Measurements from ENCODE around the gene DEPDC7. TPM values are rescaled to one million over a fixed set of nuclear protein-coding genes. Genes with fewer than 3 reads are reported as not detected.

Gene DEPDC7
- total RNA-seq, 5 donors from 2014 or later (not counting 1 experiment from before 2014, with no cell fraction given): 2.1 to 5.3 (median 2.5) TPM

DNA sequence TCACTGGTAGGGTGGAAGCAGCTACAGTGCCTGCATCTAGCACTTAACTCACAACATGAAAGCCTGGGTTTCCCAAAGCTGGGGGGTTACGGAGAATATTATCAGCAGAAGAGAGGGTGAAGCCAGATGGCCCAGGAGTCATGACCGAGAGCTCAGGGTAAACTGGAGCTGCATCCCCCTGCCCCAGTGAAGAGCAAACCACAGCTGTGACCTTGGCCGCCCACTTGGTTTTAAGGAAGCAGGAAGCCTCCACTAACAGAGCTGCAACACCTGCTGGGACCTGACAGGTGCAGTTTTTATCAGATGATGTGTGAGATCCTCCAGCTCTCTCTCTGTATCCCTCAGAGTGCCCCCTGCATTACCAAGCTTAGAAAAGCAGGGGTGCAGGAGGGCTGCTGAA is 44.6 kb downstream of the DEPDC7 start:
- Mint-ChIP-seq H3K27me3 (no peaks in the 10 kb centered on the region), H3K27ac (peak overlapping the region; percentile 48 to 62), H3K36me3 (peaks cover 36% of the 10 kb centered on the region), H3K9me3 (no peaks in the 10 kb centered on the region), H3K4me3 (no peak overlapping the region), H3K4me1 (peaks cover 21 to 39% (median 30%) of the 10 kb centered on the region in 3 donors)
- ATAC-seq (replicated peaks in 1 of 4): no peak
- CTCF ChIA-PET: interaction anchor here (1.0 to 1.3 kb wide), 3 partner anchors 9 to 101 kb away, joined by 3 read pairs; no protein-coding TSS in a partner anchor
- no peaks in the 10 kb centered on the region for H3K9me3 ChIP-seq
- DNase-seq: no peak
- 83% methylated on average over 3 of the region's 3 CpGs for WGBS (ENCODE audit: insufficient coverage)
- H3K4me3 ChIP-seq (ENCODE audit: control insufficient read depth in 1 of 2, extremely low read depth in 1 of 2, low read length in 1 of 2): no peak overlapping the region
- no peak overlapping the region for H3K27ac ChIP-seq (ENCODE audit: low read length)
- H3K27me3 ChIP-seq (replicated peaks in 1 of 2; ENCODE audit: control insufficient read depth in 2 of 2, extremely low read depth in 1 of 2, insufficient read depth in 2 of 2, low read length in 1 of 2): no peaks in the 10 kb centered on the region
- POLR2A ChIA-PET: no interaction called here
- H3K36me3 ChIP-seq (ENCODE audit: control insufficient read depth in 2 of 2, extremely low read depth in 1 of 2, insufficient read depth in 1 of 2, low read length in 1 of 2): peaks cover 6 to 33% of the 10 kb centered on the region in 2 donors
- H3K4me1 ChIP-seq (ENCODE audit: control insufficient read depth in 1 of 2, extremely low read depth in 1 of 2, insufficient read depth in 2 of 2, low read length in 2 of 2): peaks cover 12 to 15% of the 10 kb centered on the region in 2 experiments

DNA sequence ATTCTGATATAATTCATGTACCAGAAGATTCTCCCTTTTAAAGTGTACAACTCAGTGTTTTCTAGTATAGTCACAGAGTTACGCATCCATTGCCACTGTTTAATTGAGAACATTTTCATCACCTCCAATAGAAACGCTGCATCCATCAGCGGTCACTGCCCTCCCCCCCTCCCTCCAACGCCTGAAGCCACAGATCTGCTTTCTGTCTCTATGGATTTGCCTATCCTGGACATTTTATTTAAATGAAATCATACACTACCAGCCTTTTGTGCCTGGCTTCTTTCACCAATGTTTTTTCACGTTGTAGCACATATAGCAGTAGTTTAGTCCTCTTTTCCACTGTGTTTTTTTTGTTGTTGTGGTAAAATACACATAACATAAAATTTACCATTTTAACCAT is 46.5 kb downstream of the DEPDC7 start:
- Mint-ChIP-seq H3K36me3 (peaks cover 45% of the 10 kb centered on the region), H3K4me3 (no peak overlapping the region), H3K27ac (peak overlapping the region in 1 of 2 donors; percentile 75), H3K27me3 (no peaks in the 10 kb centered on the region), H3K4me1 (peaks cover 25 to 45% (median 34%) of the 10 kb centered on the region in 3 donors), H3K9me3 (no peaks in the 10 kb centered on the region)
- no peak for ATAC-seq (replicated peaks in 1 of 4)
- ChIA-PET POLR2A (no interaction called here), CTCF (interaction anchor here (0.6 to 1.4 kb wide), 4 partner anchors 101 to 468 kb away, joined by 3 to 5 read pairs (median 4); no protein-coding TSS in a partner anchor)
- H3K4me3 ChIP-seq (ENCODE audit: control insufficient read depth in 1 of 2, extremely low read depth in 1 of 2, low read length in 1 of 2): no peak overlapping the region
- no peaks in the 10 kb centered on the region for H3K9me3 ChIP-seq
- peaks cover 12 to 18% of the 10 kb centered on the region in 2 experiments for H3K4me1 ChIP-seq (ENCODE audit: control insufficient read depth in 1 of 2, extremely low read depth in 1 of 2, insufficient read depth in 2 of 2, low read length in 2 of 2)
- no peaks in the 10 kb centered on the region for H3K27me3 ChIP-seq (replicated peaks in 1 of 2; ENCODE audit: control insufficient read depth in 2 of 2, extremely low read depth in 1 of 2, insufficient read depth in 2 of 2, low read length in 1 of 2)
- peaks cover 6 to 42% of the 10 kb centered on the region in 2 donors for H3K36me3 ChIP-seq (ENCODE audit: control insufficient read depth in 2 of 2, extremely low read depth in 1 of 2, insufficient read depth in 1 of 2, low read length in 1 of 2)
- 96% methylated on average over 4 of the region's 5 CpGs for WGBS (ENCODE audit: insufficient coverage)
- DNase-seq: no peak
- H3K27ac ChIP-seq (ENCODE audit: low read length): no peak overlapping the region

DNA sequence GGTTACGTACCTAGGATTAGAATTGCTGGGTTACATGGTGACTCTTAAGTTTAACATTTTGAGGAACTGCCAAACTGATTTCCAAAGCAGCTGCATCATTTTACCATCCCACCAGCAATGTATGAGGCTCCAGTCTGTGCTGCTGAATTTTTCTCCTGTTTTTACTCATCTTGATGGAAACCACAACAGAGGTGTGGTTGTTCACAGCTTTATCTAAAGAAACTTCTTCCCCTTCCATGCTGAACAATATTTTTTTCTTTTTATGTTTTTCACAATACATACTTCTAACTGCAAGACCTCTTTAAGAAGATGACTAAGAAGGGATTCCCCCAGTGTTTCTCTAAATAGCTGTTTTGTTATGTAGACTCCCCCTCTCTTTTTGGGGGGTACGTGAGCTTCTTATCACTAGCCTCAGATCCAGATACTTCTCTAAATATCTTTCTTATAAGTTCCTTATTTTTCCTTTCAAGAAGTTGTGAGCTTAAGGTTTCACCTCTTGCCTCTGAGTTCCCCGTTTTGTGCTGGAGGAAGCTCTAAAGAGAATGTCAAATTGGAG is 47.7 kb downstream of the DEPDC7 start:
- H3K9me3 Mint-ChIP-seq: no peaks in the 10 kb centered on the region
- peaks cover 25 to 45% (median 34%) of the 10 kb centered on the region in 3 donors for H3K4me1 Mint-ChIP-seq
- DNase-seq (peak in 1 of 35 experiments; percentile 9), ATAC-seq (replicated peaks in 1 of 4) (peak in 3 of 4 experiments; percentile 31 to 46 (median 33))
- no CpG with 5 or more reads among the region's 3 CpGs for WGBS (ENCODE audit: insufficient coverage)
- peaks cover 41% of the 10 kb centered on the region for H3K36me3 Mint-ChIP-seq
- H3K27ac Mint-ChIP-seq: peak overlapping the region; percentile 44 to 75
- no peaks in the 10 kb centered on the region for H3K9me3 ChIP-seq
- H3K27me3 Mint-ChIP-seq: no peaks in the 10 kb centered on the region
- no peak overlapping the region for H3K27ac ChIP-seq (ENCODE audit: low read length)
- H3K4me3 ChIP-seq (ENCODE audit: control insufficient read depth in 1 of 2, extremely low read depth in 1 of 2, low read length in 1 of 2): no peak overlapping the region
- POLR2A ChIA-PET: interaction anchor here in 1 of 2 donors (0.7 kb wide), 1 partner anchor 132 kb away, joined by 3 read pairs; no protein-coding TSS in a partner anchor
- peaks cover 12 to 18% of the 10 kb centered on the region in 2 experiments for H3K4me1 ChIP-seq (ENCODE audit: control insufficient read depth in 1 of 2, extremely low read depth in 1 of 2, insufficient read depth in 2 of 2, low read length in 2 of 2)
- CTCF ChIA-PET: interaction anchor here (0.6 to 5.3 kb wide), 12 partner anchors 10 to 111 kb away, joined by 3 to 77 read pairs (median 4); partner anchors contain the start of gene TCP11L1 (in 1 of the 2)
- H3K27me3 ChIP-seq (replicated peaks in 1 of 2; ENCODE audit: control insufficient read depth in 2 of 2, extremely low read depth in 1 of 2, insufficient read depth in 2 of 2, low read length in 1 of 2): no peaks in the 10 kb centered on the region
- peaks cover 6 to 44% of the 10 kb centered on the region in 2 donors for H3K36me3 ChIP-seq (ENCODE audit: control insufficient read depth in 2 of 2, extremely low read depth in 1 of 2, insufficient read depth in 1 of 2, low read length in 1 of 2)
- H3K4me3 Mint-ChIP-seq: no peak overlapping the region

DNA sequence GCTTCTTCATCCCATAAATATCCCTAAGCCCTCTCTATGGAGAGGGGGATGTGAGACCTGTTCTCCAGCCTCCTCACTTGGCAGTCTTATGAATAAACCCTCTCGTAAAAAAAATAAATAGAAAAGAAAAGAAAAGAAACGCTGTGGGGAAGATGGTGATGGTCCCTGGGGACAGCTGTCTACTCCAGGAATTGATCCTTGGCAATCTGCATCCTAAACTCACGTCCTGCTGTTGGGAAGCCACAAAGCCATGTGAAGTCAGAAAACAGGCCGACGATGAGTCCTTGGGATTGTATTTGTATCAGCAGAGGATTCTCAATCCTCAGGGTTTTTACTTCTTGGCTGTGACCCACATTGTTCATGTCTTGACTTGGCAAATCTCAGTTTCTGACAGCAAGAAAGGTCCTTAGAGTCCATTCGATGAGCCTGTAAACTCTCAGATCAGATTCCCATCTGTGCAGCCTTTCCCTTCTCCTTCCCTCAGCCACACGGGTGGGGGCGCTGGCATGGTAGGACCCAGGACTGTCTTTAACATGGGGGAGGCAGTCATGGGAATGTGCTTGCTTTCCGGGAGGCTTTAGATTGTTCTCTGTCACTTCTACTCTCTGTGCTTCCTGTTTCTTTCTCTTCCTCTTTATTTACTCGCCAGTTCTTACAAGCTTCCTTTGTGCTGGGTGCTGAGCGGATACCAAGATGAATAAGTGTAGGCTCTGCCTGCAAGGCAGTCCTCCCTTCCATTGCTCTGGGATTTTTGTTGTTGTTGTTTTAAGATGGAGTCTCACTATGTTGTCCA is 48.6 kb downstream of the DEPDC7 start:
- peaks cover 25 to 45% (median 34%) of the 10 kb centered on the region in 3 donors for H3K4me1 Mint-ChIP-seq
- peak overlapping the region; percentile 67 to 75 for H3K27ac Mint-ChIP-seq
- no peak overlapping the region for H3K27ac ChIP-seq (ENCODE audit: low read length)
- CTCF ChIA-PET: interaction anchor here (0.6 to 5.3 kb wide), 13 partner anchors 8 to 111 kb away, joined by 3 to 77 read pairs (median 4); partner anchors contain the start of gene TCP11L1 (in 1 of the 2)
- H3K27me3 ChIP-seq (replicated peaks in 1 of 2; ENCODE audit: control insufficient read depth in 2 of 2, extremely low read depth in 1 of 2, insufficient read depth in 2 of 2, low read length in 1 of 2): no peaks in the 10 kb centered on the region
- DNase-seq (no peak), ATAC-seq (replicated peaks in 1 of 4) (no peak)
- POLR2A ChIA-PET: no interaction called here
- no peak overlapping the region for H3K4me3 ChIP-seq (ENCODE audit: control insufficient read depth in 1 of 2, extremely low read depth in 1 of 2, low read length in 1 of 2)
- 95% methylated on average over 4 of the region's 11 CpGs for WGBS (ENCODE audit: insufficient coverage)
- H3K36me3 ChIP-seq (ENCODE audit: control insufficient read depth in 2 of 2, extremely low read depth in 1 of 2, insufficient read depth in 1 of 2, low read length in 1 of 2): peaks cover 6 to 46% of the 10 kb centered on the region in 2 donors
- peaks cover 12 to 18% of the 10 kb centered on the region in 2 experiments for H3K4me1 ChIP-seq (ENCODE audit: control insufficient read depth in 1 of 2, extremely low read depth in 1 of 2, insufficient read depth in 2 of 2, low read length in 2 of 2)
- no peaks in the 10 kb centered on the region for H3K9me3 ChIP-seq
- H3K9me3 Mint-ChIP-seq: no peaks in the 10 kb centered on the region
- peaks cover 41% of the 10 kb centered on the region for H3K36me3 Mint-ChIP-seq
- peak overlapping the region in 1 of 3 donors; percentile 46 for H3K4me3 Mint-ChIP-seq
- no peaks in the 10 kb centered on the region for H3K27me3 Mint-ChIP-seq

DNA sequence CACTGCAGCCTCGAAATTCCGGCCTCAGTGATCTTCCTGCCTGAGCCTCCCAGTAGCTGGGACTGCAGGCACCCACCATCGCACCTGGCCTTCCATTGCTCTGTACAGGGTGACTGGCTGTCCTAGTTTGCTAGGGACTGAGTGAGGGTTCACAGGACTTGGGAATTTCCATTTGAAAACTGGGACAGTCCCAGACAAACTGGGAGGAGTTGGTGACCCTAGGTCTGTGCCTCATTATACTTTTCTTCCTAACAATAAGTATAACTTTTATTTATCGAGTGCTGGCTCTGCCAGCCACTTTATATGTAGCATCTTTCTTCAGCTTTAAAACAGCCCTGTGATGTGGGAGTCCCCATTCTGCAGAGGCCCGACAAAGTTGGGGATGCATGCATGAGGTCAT is 49.2 kb downstream of the DEPDC7 start:
- no peak overlapping the region for H3K4me3 ChIP-seq (ENCODE audit: control insufficient read depth in 1 of 2, extremely low read depth in 1 of 2, low read length in 1 of 2)
- H3K27me3 ChIP-seq (replicated peaks in 1 of 2; ENCODE audit: control insufficient read depth in 2 of 2, extremely low read depth in 1 of 2, insufficient read depth in 2 of 2, low read length in 1 of 2): no peaks in the 10 kb centered on the region
- no peak overlapping the region for H3K27ac ChIP-seq (ENCODE audit: low read length)
- H3K4me1 Mint-ChIP-seq: peaks cover 25 to 40% (median 32%) of the 10 kb centered on the region in 3 donors
- DNase-seq (no peak), ATAC-seq (replicated peaks in 1 of 4) (no peak)
- H3K27ac Mint-ChIP-seq: no peak overlapping the region
- ChIA-PET CTCF (interaction anchor here (0.6 to 5.3 kb wide), 16 partner anchors 9 to 672 kb away, joined by 3 to 77 read pairs (median 4); partner anchors contain the start of gene TCP11L1 (in 1 of the 2)), POLR2A (no interaction called here)
- no peaks in the 10 kb centered on the region for H3K9me3 ChIP-seq
- peaks cover 12 to 18% of the 10 kb centered on the region in 2 experiments for H3K4me1 ChIP-seq (ENCODE audit: control insufficient read depth in 1 of 2, extremely low read depth in 1 of 2, insufficient read depth in 2 of 2, low read length in 2 of 2)
- H3K27me3 Mint-ChIP-seq: no peaks in the 10 kb centered on the region
- H3K4me3 Mint-ChIP-seq: peak overlapping the region in 1 of 3 donors; percentile 46
- peaks cover 6 to 43% of the 10 kb centered on the region in 2 donors for H3K36me3 ChIP-seq (ENCODE audit: control insufficient read depth in 2 of 2, extremely low read depth in 1 of 2, insufficient read depth in 1 of 2, low read length in 1 of 2)
- H3K9me3 Mint-ChIP-seq: no peaks in the 10 kb centered on the region
- peaks cover 36% of the 10 kb centered on the region for H3K36me3 Mint-ChIP-seq
- 87% methylated on average over 3 of the region's 5 CpGs for WGBS (ENCODE audit: insufficient coverage)

Measured in T-cell (primary cell).